Stimulated activated CD8-positive, alpha-beta memory T cell treated with anti-CD3 and anti-CD28 coated beads, Interleukin-12 subunit alpha, Interleukin-12 subunit beta, amount 100 ng/mL, for 24 hours (primary cell): ENCODE data around the gene WIPF1.
A peak's percentile ranks its signal among the peaks of the same experiment; 100 is the strongest.

Source experiments
- DNase-seq: peaks from one replicate; pipeline ENCODE4 v3.0.0-alpha.2; 2020; ENCODE audit errors: extremely low read depth

Gene WIPF1

GRCh38 chr2:174623106-174623637 is 25.6 kb upstream of the WIPF1 start:
- no peak for DNase-seq

DNA sequence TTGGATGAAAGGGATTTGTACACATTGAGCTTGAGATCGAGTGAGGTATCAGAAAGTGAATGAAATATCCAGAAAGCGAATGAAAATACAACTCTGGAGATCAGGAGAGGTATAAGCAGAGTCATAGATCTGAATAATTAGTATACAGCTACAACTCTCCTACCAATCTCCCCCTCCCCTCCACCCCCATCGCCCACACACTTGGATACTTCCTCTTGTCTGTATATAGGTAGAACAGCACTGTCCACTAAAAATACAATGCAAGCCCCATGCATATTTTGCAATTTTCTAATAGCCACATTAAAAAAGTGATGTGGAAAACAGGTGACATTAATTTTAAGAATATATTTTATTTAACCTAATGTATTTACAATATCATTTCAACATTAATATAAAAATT is 23.7 kb upstream of the WIPF1 start:
- no peak for DNase-seq

GRCh38 chr2:174618179-174618578 is 20.6 kb upstream of the WIPF1 start:
- DNase-seq = no peak

DNA sequence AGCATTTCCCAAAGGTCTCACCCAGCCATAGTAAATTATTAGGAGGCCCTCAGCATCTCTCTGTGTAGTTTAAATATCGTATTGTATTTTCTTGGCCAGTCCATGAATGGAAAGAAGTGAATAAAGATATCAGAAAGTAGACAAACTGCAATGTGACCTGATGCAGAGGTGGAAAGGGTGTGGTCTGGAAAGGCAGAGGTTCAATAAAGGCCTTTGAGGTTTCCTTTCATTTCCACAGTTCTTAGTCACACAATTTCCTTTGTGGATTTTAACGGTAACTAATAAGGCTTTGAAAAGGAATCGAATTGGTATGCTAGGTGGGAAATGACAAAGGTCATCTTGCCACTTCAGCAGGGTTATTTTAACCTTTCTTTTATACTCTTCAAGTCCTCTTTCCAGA is 20.1 kb upstream of the WIPF1 start:
- no peak for DNase-seq

DNA sequence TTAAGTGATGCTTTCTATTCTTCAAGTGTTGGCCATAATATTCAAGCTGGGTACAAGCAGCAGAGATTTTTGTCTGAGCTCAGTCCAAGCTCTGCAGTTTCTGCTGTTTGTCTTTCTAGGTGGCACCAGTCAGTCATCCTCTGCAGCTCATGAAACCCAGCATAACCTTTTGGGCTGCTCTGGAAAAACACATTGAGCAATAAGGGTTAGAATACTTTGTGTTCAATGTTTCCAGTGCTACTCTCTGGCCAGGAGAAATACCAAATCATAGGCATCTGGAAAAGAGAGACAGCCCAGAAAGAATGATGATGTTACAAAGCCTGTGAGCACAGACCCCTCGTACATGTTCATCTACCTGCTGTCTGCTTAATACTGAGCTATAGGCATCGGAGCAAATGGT is 19.5 kb upstream of the WIPF1 start:
- no peak for DNase-seq

- no peak for DNase-seq
Observed at GRCh38 chr2:174615871-174616436, 18.4 kb upstream of the WIPF1 start.

GRCh38 chr2:174614261-174614660 is 16.7 kb upstream of the WIPF1 start:
- DNase-seq = no peak

DNA sequence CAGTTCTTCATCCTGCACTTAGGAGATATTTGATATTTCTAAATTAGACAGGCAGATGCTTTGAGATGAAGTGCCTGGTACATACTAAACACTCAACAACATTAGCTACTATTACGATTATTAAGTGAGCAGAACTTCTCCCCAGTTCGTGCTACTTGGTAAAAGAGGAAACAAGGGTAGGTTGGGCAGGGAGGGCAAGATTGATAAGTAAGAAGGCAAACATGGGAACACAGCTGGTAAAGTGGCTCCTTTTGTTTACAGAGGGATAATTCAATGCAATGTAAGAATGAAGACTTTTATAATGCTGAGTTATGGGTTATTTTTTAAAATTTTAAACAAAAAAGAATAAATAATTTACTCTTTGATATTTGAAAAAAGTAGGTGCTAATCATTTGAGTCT is 15.9 kb upstream of the WIPF1 start:
- no peak for DNase-seq

GRCh38 chr2:174612970-174613369 is 15.4 kb upstream of the WIPF1 start:
- no peak for DNase-seq

- no peak for DNase-seq
Observed at GRCh38 chr2:174611854-174612253, 14.2 kb upstream of the WIPF1 start.

- no peak for DNase-seq
Observed at GRCh38 chr2:174611006-174611405, 13.4 kb upstream of the WIPF1 start.

GRCh38 chr2:174610243-174610995 is 12.8 kb upstream of the WIPF1 start:
- DNase-seq = no peak

DNA sequence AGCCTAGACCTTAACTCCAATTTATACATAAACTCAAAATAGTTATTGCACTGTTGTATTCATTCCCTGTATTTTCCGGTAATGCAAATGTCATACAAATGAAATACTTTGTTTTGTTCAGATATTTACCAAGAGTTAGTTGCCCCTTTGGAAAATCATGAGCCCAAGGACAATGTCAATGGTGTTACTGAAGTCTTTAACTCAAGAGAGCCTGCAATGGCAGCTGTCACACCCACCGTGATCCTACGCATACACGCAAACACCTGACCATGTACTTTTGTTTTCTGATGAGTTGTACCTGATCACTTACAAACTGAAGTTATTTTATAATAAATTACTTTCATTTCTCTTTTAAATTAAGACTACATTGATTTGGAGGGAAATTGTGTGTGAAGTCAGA is 11.7 kb upstream of the WIPF1 start:
- DNase-seq = no peak

DNA sequence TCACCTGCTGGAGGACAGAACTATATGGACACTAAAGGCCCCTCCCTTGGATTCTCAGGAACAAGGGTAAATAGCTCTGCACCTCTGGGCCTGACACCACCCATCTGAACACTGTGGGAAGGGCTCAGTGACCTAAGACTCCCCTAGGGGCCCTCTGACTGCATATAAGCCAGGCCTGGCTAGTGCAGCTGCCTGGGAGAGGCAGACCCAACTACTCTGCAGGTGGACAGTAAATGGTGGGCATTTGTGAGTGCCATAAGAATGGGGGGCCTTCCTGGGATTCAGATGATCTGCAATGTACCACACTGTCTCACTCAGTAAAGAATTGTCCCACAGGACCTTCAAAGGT is 11.2 kb upstream of the WIPF1 start:
- DNase-seq = no peak

DNA sequence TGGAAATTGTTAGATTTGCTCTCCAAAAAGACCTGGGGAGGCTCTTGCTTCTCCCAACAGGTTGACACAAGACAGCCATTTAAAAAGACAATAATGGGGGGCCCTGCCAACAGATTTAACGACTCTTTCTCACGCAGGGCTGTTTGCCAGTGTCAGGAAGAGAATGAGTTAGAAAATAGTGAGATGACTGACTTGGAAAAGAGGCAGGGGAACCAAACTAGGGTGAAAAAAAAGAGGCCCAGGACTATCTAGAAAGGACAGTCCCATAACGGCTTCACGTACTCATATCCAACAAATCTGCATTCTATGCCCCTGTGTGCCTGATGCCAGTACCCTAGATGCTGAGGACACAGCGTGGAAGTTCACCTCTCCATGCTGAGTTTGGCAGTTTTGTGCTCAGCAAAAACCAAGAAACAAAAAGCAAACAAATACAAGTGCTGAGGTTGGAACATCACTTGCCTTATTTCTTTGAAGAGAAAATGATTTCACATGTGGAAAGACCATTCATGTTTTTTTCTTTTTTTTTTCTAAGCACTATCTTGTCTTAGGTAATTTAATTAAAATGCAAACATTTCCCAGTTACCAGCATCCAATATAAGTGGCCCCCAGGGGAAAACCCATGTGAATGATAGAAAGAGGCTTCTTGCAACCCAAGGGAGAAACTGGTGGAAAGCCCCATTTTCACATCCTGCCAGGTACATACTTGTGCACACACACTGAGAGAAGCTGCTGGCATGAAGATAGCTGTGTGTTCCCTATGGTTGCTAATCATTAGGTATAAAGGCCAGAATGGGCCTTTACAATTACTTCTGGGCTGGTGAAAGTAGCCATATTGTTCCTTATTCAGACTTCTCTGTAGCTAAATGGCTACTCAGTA is 10.6 kb upstream of the WIPF1 start:
- peak; percentile 14 for DNase-seq

GRCh38 chr2:174607584-174607983 is 10.0 kb upstream of the WIPF1 start:
- DNase-seq = no peak

DNA sequence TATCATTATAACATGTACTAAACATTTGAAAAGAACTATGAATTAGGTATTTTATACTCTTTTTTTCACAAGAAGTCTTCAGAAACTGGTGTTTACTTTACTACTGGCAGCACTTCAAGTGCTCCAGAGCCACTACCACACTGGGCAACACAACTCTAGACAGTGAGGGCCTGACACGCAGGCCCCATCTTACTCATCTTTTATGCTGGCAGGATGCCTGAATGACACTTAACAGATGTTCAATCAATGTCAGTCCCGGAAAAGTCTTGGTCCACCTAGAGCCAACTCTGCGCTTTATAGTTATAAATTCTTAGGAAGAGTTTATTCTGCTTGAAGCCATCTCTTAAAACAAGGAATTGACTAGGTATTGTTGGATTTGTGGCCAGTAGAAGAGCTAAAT is 8.7 kb upstream of the WIPF1 start:
- DNase-seq = no peak

DNA sequence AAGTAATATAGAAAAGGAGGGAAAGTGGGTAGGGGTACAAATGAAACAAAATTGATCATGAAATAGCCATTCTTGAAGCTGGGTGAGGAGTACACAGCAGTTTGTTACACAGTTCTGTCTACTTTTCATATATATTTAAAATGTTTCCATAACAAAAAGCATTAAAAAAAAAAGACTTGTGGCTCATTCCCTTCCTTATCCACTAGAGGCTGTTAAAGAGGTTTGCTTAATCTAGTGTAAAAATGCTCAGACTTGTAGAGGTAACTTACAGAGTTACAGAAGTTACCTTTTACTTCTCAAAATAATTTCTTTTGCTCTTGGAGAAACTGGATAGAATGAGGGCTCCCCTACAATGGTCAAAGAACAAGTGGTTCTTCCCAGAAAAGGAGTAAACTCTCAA is 8.1 kb upstream of the WIPF1 start:
- DNase-seq = no peak

- DNase-seq = no peak
Observed at GRCh38 chr2:174603280-174603679, 5.7 kb upstream of the WIPF1 start.

GRCh38 chr2:174602745-174603144 is 5.1 kb upstream of the WIPF1 start:
- DNase-seq = no peak

GRCh38 chr2:174600349-174600748 is 2.7 kb upstream of the WIPF1 start:
- no peak for DNase-seq

DNA sequence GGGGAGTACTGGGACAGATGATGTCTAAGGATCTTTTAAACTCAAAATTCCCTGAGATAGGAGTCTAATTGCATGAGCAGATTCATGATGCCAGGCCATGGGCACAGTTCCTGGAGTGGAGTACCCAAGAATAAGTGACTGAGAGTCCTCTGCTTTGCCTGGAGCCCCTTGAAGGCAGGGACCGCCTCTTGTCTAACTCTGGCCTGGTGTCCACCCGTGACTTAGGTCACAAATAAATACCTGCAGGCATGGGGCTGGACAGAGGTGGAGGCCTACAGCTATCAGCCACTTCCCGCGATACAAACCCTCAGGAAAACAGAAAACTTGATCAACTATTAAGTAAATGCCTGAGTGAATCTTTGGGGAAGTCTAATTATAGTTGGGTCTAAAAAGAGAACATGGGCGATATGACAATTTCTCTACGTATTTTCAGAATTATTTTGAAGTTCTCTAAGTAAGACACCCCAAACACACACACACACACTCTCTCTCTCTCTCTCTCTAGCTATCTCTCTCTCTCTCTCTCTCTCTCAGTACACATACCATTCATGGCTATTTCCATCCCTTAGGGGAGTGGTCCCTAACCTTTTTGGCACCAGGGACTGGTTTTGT is 1.8 kb upstream of the WIPF1 start:
- DNase-seq = no peak
